Testis (tissue), 2 donors: ENCODE measurements around the gene MX1.

Experiments used
- POLR2A ChIP-seq: fragments of 450-650 bp; IDR thresholded peaks from one replicate; pipeline ENCODE4 v1.6.1; 2017; ENCODE audit warnings: antibody characterized with exemption, mild to moderate bottlenecking, moderate library complexity
- TF ChIP-seq, protein P1 (sequence below), 3 experiments: fragments of 450-650 bp in 2 of 3; fragments of 200-600 bp in 1 of 3; sonication (generic) in 1 of 3; IDR thresholded peaks; one replicate each; pipeline ENCODE4 v1.5.1; 2016 to 2019; ENCODE audit warnings: antibody characterized with exemption in 3 of 3, mild to moderate bottlenecking in 2 of 3, moderate library complexity in 1 of 3

GRCh38 chr21:41453761-41454160 is 27.7 kb downstream of the MX1 start:
- TF ChIP-seq, protein P1, sequence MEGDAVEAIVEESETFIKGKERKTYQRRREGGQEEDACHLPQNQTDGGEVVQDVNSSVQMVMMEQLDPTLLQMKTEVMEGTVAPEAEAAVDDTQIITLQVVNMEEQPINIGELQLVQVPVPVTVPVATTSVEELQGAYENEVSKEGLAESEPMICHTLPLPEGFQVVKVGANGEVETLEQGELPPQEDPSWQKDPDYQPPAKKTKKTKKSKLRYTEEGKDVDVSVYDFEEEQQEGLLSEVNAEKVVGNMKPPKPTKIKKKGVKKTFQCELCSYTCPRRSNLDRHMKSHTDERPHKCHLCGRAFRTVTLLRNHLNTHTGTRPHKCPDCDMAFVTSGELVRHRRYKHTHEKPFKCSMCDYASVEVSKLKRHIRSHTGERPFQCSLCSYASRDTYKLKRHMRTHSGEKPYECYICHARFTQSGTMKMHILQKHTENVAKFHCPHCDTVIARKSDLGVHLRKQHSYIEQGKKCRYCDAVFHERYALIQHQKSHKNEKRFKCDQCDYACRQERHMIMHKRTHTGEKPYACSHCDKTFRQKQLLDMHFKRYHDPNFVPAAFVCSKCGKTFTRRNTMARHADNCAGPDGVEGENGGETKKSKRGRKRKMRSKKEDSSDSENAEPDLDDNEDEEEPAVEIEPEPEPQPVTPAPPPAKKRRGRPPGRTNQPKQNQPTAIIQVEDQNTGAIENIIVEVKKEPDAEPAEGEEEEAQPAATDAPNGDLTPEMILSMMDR (IDR thresholded peaks at IDR 0.05), result no peak
- TF ChIP-seq POLR2A, result no peak
